ENCODE results near the gene PPP4R2. TPM values are rescaled to one million over a fixed set of nuclear protein-coding genes. Genes with fewer than 3 reads are reported as not detected.
A peak's percentile ranks its signal among the peaks of the same experiment; 100 is the strongest.

PPP4R2 gene
- polyA plus RNA-seq, 3 donors = 14.3 to 25.4 (median 18.7) TPM

DNA sequence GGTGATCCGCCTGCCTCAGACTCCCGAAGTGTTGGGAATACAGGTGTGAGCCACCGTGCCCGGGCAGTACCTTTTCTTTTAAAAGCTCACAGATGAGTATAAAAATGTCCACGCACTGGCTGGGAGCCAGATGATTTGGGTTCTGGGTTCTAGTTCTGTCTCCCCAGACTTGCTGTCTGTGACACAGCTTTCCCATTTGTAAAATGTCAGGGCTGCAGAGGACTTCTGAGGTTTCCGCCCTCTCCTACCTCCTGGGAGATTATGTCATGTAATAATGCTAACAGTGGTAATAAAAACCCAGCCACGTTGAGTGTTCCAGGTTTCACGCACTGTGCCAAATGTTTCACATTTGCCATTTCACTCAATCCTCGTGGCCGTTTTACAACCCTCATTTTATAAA, 1.3 kb upstream of the PPP4R2 start:
- Mint-ChIP-seq H3K36me3 (peaks cover 12% of the 10 kb centered on the region in 2 donors), H3K27me3 (ENCODE audit: low read depth in 3 of 3) (peaks cover 0 to 2% (median 0%) of the 10 kb centered on the region in 3 donors), H3K9me3 (no peaks in the 10 kb centered on the region), H3K4me1 (peaks cover 31% of the 10 kb centered on the region), H3K4me3 (no peak overlapping the region), H3K27ac (peak overlapping the region in 2 of 7 donors; percentile 18 to 57)
- no peak for DNase-seq
- Histone ChIP-seq H3K79me2 (ENCODE audit: insufficient read depth, low read length) (peaks cover 35% of the 10 kb centered on the region), H3K9ac (ENCODE audit: insufficient read depth, low read length, poor library complexity, severe bottlenecking) (no peak overlapping the region), H3K4me3 (replicated peaks in 1 of 3; ENCODE audit: low read depth in 2 of 3, low read length in 3 of 3) (no peak overlapping the region), H3K9me3 (replicated peaks in 1 of 2; ENCODE audit: control insufficient read depth in 1 of 2, insufficient read depth in 1 of 2, low read length in 2 of 2) (no peaks in the 10 kb centered on the region), H3K4me1 (ENCODE audit: control insufficient read depth in 1 of 2, insufficient read depth in 2 of 2, low read length in 2 of 2) (peaks cover 25 to 37% of the 10 kb centered on the region in 2 donors), H3K4me2 (replicated peaks; ENCODE audit: extremely low read depth, low read length, poor library complexity, severe bottlenecking) (no peak overlapping the region), H4K20me1 (ENCODE audit: insufficient read depth, low read length) (peaks cover 25% of the 10 kb centered on the region), H3K27ac (ENCODE audit: low read depth in 1 of 2, low read length in 2 of 2) (no peak overlapping the region), H3K27me3 (ENCODE audit: control insufficient read depth in 2 of 2, insufficient read depth in 2 of 2, low read length in 2 of 2) (no peaks in the 10 kb centered on the region), H2AFZ (ENCODE audit: insufficient read depth, low read depth, low read length, poor library complexity, severe bottlenecking) (no peak overlapping the region), H3K36me3 (replicated peaks in 1 of 2; ENCODE audit: control insufficient read depth in 1 of 2, insufficient read depth in 2 of 2, low read length in 2 of 2) (peaks cover 0 to 21% of the 10 kb centered on the region in 2 donors)
- TF ChIP-seq, protein P1, sequence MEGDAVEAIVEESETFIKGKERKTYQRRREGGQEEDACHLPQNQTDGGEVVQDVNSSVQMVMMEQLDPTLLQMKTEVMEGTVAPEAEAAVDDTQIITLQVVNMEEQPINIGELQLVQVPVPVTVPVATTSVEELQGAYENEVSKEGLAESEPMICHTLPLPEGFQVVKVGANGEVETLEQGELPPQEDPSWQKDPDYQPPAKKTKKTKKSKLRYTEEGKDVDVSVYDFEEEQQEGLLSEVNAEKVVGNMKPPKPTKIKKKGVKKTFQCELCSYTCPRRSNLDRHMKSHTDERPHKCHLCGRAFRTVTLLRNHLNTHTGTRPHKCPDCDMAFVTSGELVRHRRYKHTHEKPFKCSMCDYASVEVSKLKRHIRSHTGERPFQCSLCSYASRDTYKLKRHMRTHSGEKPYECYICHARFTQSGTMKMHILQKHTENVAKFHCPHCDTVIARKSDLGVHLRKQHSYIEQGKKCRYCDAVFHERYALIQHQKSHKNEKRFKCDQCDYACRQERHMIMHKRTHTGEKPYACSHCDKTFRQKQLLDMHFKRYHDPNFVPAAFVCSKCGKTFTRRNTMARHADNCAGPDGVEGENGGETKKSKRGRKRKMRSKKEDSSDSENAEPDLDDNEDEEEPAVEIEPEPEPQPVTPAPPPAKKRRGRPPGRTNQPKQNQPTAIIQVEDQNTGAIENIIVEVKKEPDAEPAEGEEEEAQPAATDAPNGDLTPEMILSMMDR (IDR thresholded peaks at IDR 0.05) = no peak
- intact Hi-C loops (cut with micrococcal nuclease) = loop anchor here in 1 of 2 donors (5.0 to 10.0 kb wide), 2 partner anchors 51 to 148 kb away; partner anchors contain the start of gene SHQ1
- 100% methylated on average over 5 of the region's 10 CpGs for WGBS (ENCODE audit: insufficient coverage)

GRCh38 chr3:72996121-72996472, 514 bp upstream of the PPP4R2 start:
- no peak for DNase-seq
- Mint-ChIP-seq H3K27ac (peak overlapping the region; percentile 74 to 96 (median 92)), H3K4me3 (peak overlapping the region; percentile 74 to 83), H3K36me3 (peaks cover 18 to 20% of the 10 kb centered on the region in 2 donors), H3K27me3 (ENCODE audit: low read depth in 3 of 3) (peaks cover 0 to 2% (median 0%) of the 10 kb centered on the region in 3 donors), H3K9me3 (no peaks in the 10 kb centered on the region), H3K4me1 (peaks cover 30% of the 10 kb centered on the region)
- H3K27ac ChIP-seq (ENCODE audit: low read depth in 1 of 2, low read length in 2 of 2) = peak overlapping the region; percentile 90 to 96
- 91% methylated on average over 18 of the region's 20 CpGs for WGBS (ENCODE audit: insufficient coverage)
- TF ChIP-seq, protein P1 (IDR thresholded peaks at IDR 0.05) = no peak
- peaks cover 43% of the 10 kb centered on the region for H3K79me2 ChIP-seq (ENCODE audit: insufficient read depth, low read length)
- H3K9me3 ChIP-seq (replicated peaks in 1 of 2; ENCODE audit: control insufficient read depth in 1 of 2, insufficient read depth in 1 of 2, low read length in 2 of 2) = no peaks in the 10 kb centered on the region
- intact Hi-C loops (cut with micrococcal nuclease) = loop anchor here in 1 of 2 donors (5.0 to 10.0 kb wide), 2 partner anchors 51 to 149 kb away; partner anchors contain the start of gene SHQ1
- peak overlapping the region; percentile 98 for H3K4me2 ChIP-seq (replicated peaks; ENCODE audit: extremely low read depth, low read length, poor library complexity, severe bottlenecking)
- H4K20me1 ChIP-seq (ENCODE audit: insufficient read depth, low read length) = peaks cover 32% of the 10 kb centered on the region
- peaks cover 25 to 40% of the 10 kb centered on the region in 2 donors for H3K4me1 ChIP-seq (ENCODE audit: control insufficient read depth in 1 of 2, insufficient read depth in 2 of 2, low read length in 2 of 2)
- H2AFZ ChIP-seq (ENCODE audit: insufficient read depth, low read depth, low read length, poor library complexity, severe bottlenecking) = peak overlapping the region; percentile 97
- peak overlapping the region; percentile 19 to 96 (median 44) for H3K4me3 ChIP-seq (replicated peaks in 1 of 3; ENCODE audit: low read depth in 2 of 3, low read length in 3 of 3)
- peak overlapping the region; percentile 93 for H3K9ac ChIP-seq (ENCODE audit: insufficient read depth, low read length, poor library complexity, severe bottlenecking)
- H3K27me3 ChIP-seq (ENCODE audit: control insufficient read depth in 2 of 2, insufficient read depth in 2 of 2, low read length in 2 of 2) = no peaks in the 10 kb centered on the region
- peaks cover 4 to 29% of the 10 kb centered on the region in 2 donors for H3K36me3 ChIP-seq (replicated peaks in 1 of 2; ENCODE audit: control insufficient read depth in 1 of 2, insufficient read depth in 2 of 2, low read length in 2 of 2)

All from CD14-positive monocyte (primary cell).